HG03064 (cell line): ENCODE data around the gene ZNF831.

Source experiments
- ATAC-seq: cut with Tn5 transposase; IDR thresholded peaks from one replicate; pipeline ENCODE4 v1.9.1; 2021; ENCODE audit warnings: low read depth; ENCODE audit not compliant: unreplicated experiment

ZNF831 gene

GRCh38 chr20:59207742-59208357 lies 44.2 kb downstream of the ZNF831 start:
- ATAC-seq: no peak

- ATAC-seq: no peak
These were observed 46.6 kb downstream of the ZNF831 start for GRCh38 chr20:59210186-59210585.

- no peak for ATAC-seq
These were observed 47.7 kb downstream of the ZNF831 start for GRCh38 chr20:59211208-59211765.

GRCh38 chr20:59214073-59214472 lies 50.5 kb downstream of the ZNF831 start:
- no peak for ATAC-seq

- no peak for ATAC-seq
These were observed 51.3 kb downstream of the ZNF831 start for GRCh38 chr20:59214606-59215547.

- ATAC-seq: no peak
These were observed 53.6 kb downstream of the ZNF831 start for GRCh38 chr20:59217173-59217572.

GRCh38 chr20:59217794-59218280 lies 54.2 kb downstream of the ZNF831 start:
- no peak for ATAC-seq

GRCh38 chr20:59219211-59219610 lies 55.6 kb downstream of the ZNF831 start:
- no peak for ATAC-seq

GRCh38 chr20:59220161-59220560 lies 56.5 kb downstream of the ZNF831 start:
- ATAC-seq: no peak

- ATAC-seq: no peak
These were observed 57.6 kb downstream of the ZNF831 start for GRCh38 chr20:59221049-59221706.

- ATAC-seq: no peak
These were observed 58.2 kb downstream of the ZNF831 start for GRCh38 chr20:59221707-59222252.

GRCh38 chr20:59222253-59223181 lies 58.9 kb downstream of the ZNF831 start:
- ATAC-seq: no peak

GRCh38 chr20:59223182-59223601 lies 59.6 kb downstream of the ZNF831 start:
- ATAC-seq: no peak

- ATAC-seq: no peak
These were observed 60.1 kb downstream of the ZNF831 start for GRCh38 chr20:59223750-59224149.

GRCh38 chr20:59224236-59224635 lies 60.6 kb downstream of the ZNF831 start:
- ATAC-seq: no peak

- no peak for ATAC-seq
These were observed 66.8 kb downstream of the ZNF831 start for GRCh38 chr20:59230385-59230784.

- ATAC-seq: no peak
These were observed 67.6 kb downstream of the ZNF831 start for GRCh38 chr20:59231124-59231804.

- ATAC-seq: no peak
These were observed 69.0 kb downstream of the ZNF831 start for GRCh38 chr20:59232618-59233017.

GRCh38 chr20:59235226-59235625 lies 71.6 kb downstream of the ZNF831 start:
- no peak for ATAC-seq
